ENCODE data around the gene PCNT. TPM values are rescaled to one million over a fixed set of nuclear protein-coding genes. Genes with fewer than 3 reads are reported as not detected.

Gene PCNT
- total RNA-seq, 3 donors from 2014 or later = 20.4 to 36.9 (median 26.1) TPM

- DNase-seq (peak in 1 of 3 donors; percentile 44), ATAC-seq (no peak)
- no peaks in the 10 kb centered on the region for H3K9me3 ChIP-seq
- TF ChIP-seq CTCF (IDR thresholded peaks at IDR 0.05) = no peak
- no peaks in the 10 kb centered on the region for H3K36me3 ChIP-seq (ENCODE audit: low read depth)
- intact Hi-C loops (cut with DNase I, micrococcal nuclease) = loop anchor here in 1 of 2 donors (10.0 kb wide), 1 partner anchor 62 kb away; no protein-coding TSS in a partner anchor
- H3K4me1 ChIP-seq (ENCODE audit: low read depth) = no peaks in the 10 kb centered on the region
- H3K4me3 ChIP-seq = no peak overlapping the region
Observed at GRCh38 chr21:46416551-46416950, 92.6 kb downstream of the PCNT start.

- no peak for TF ChIP-seq CTCF (IDR thresholded peaks at IDR 0.05)
- H3K4me3 ChIP-seq = no peak overlapping the region
- intact Hi-C loops (cut with DNase I, micrococcal nuclease) = loop anchor here in 1 of 2 donors (10.0 kb wide), 1 partner anchor 64 kb away; no protein-coding TSS in a partner anchor
- H3K9me3 ChIP-seq = no peaks in the 10 kb centered on the region
- ATAC-seq (no peak), DNase-seq (peak in 1 of 3 donors; percentile 38)
- H3K4me1 ChIP-seq (ENCODE audit: low read depth) = no peaks in the 10 kb centered on the region
- peaks cover 6% of the 10 kb centered on the region for H3K36me3 ChIP-seq (ENCODE audit: low read depth)
Observed at GRCh38 chr21:46418265-46418946, 94.5 kb downstream of the PCNT start.

- intact Hi-C loops (cut with DNase I, micrococcal nuclease) = no loop called here
- peaks cover 6% of the 10 kb centered on the region for H3K36me3 ChIP-seq (ENCODE audit: low read depth)
- H3K4me1 ChIP-seq (ENCODE audit: low read depth) = no peaks in the 10 kb centered on the region
- no peak overlapping the region for H3K4me3 ChIP-seq
- peak in 1 of 3 donors; percentile 30 for DNase-seq
- H3K9me3 ChIP-seq = no peaks in the 10 kb centered on the region
- no peak for ATAC-seq
- TF ChIP-seq CTCF (IDR thresholded peaks at IDR 0.05) = no peak
Observed at GRCh38 chr21:46420241-46421190, 96.6 kb downstream of the PCNT start.

- no peak for TF ChIP-seq CTCF (IDR thresholded peaks at IDR 0.05)
- intact Hi-C loops (cut with DNase I, micrococcal nuclease) = no loop called here
- DNase-seq (peak in 1 of 3 donors; percentile 29), ATAC-seq (no peak)
- Histone ChIP-seq H3K36me3 (ENCODE audit: low read depth) (peaks cover 6% of the 10 kb centered on the region), H3K4me3 (no peak overlapping the region), H3K9me3 (no peaks in the 10 kb centered on the region), H3K4me1 (ENCODE audit: low read depth) (no peaks in the 10 kb centered on the region)
Observed at GRCh38 chr21:46421191-46421750, 97.3 kb downstream of the PCNT start.

GRCh38 chr21:46421756-46422555 is 98.0 kb downstream of the PCNT start:
- no peak for TF ChIP-seq CTCF (IDR thresholded peaks at IDR 0.05)
- H3K36me3 ChIP-seq (ENCODE audit: low read depth) = peaks cover 6% of the 10 kb centered on the region
- no peak for ATAC-seq
- no peak overlapping the region for H3K4me3 ChIP-seq
- no peaks in the 10 kb centered on the region for H3K9me3 ChIP-seq
- DNase-seq = peak in 1 of 3 donors; percentile 48
- intact Hi-C loops (cut with DNase I, micrococcal nuclease) = no loop called here
- H3K4me1 ChIP-seq (ENCODE audit: low read depth) = no peaks in the 10 kb centered on the region
